B cell (primary cell): ENCODE measurements around the gene SNPH. TPM values are rescaled to one million over a fixed set of nuclear protein-coding genes. Genes with fewer than 3 reads are reported as not detected.
"Not testable (repeated sequence)": the region's sequence is repeated elsewhere in the genome, so short reads cannot be mapped to it uniquely, and the experiment has no call there.

Source experiments
- ATAC-seq: fragments of 200-7000 bp; cut with Tn5 transposase; one replicate; pipeline ENCODE4 v1.10.0; 2021; ENCODE audit warnings: low read depth, mild to moderate bottlenecking, moderate number of reproducible peaks, moderate library complexity
- CTCF ChIA-PET: fragments of 350-600 bp; sonication (Branson Sonifier 250); formaldehyde crosslinking; loops from one replicate; lab custom pipeline; 2021; ENCODE audit warnings: antibody characterized with exemption, inconsistent platforms; lab: Charles Lee
- POLR2A ChIA-PET: fragments of 350-600 bp; sonication (Branson Sonifier 250); formaldehyde crosslinking; loops from one replicate; lab custom pipeline; 2021; ENCODE audit warnings: antibody characterized with exemption; lab: Charles Lee
- DNase-seq: peaks from one replicate; pipeline ENCODE4 v3.0.0; 2013
- H2AFZ ChIP-seq: 2 replicates; pipeline ENCODE4 v1.6.1; 2012; ENCODE audit warnings: mild to moderate bottlenecking, low read depth, low read length; ENCODE audit not compliant: insufficient read depth, poor library complexity, severe bottlenecking
- H3K27ac ChIP-seq, 2 donors: 1 replicate in 1 of 2; 2 replicates in 1 of 2; pipeline ENCODE4 v1.5.1; 2012 to 2013; ENCODE audit warnings: low read length in 2 of 2, mild to moderate bottlenecking in 2 of 2, moderate library complexity in 1 of 2
- H3K27me3 ChIP-seq, 4 experiments: fragments of 200-600 bp in 1 of 4; sonication (generic) in 1 of 4; replicated peaks in 1 of 4; 1 replicate in 2 of 4; 2 replicates in 2 of 4; pipeline versions ENCODE4 v1.6.1 to v1.7.0; 2013 to 2016; ENCODE audit warnings: low read length in 3 of 4, mild to moderate bottlenecking in 2 of 4, mixed read lengths in 1 of 4, moderate library complexity in 1 of 4; ENCODE audit not compliant: insufficient read depth in 4 of 4, control insufficient read depth in 3 of 4; ENCODE audit errors: control extremely low read depth in 1 of 4
- H3K36me3 ChIP-seq, 2 experiments: replicated peaks in 1 of 2; 1 replicate in 1 of 2; 2 replicates in 1 of 2; pipeline versions ENCODE4 v1.6.1 to v1.7.1; 2013; ENCODE audit warnings: low read length in 1 of 2; ENCODE audit not compliant: insufficient read depth in 2 of 2, control insufficient read depth in 1 of 2; ENCODE audit errors: control extremely low read depth in 1 of 2, extremely low read depth in 1 of 2
- H3K4me1 ChIP-seq, 2 donors: fragments of 200-600 bp in 1 of 2; sonication (generic) in 1 of 2; 1 replicate in 1 of 2; 2 replicates in 1 of 2; pipeline versions ENCODE4 v1.5.1 to v1.6.1; 2013 to 2017; ENCODE audit warnings: low read length in 2 of 2; ENCODE audit not compliant: control insufficient read depth in 2 of 2, insufficient read depth in 2 of 2
- H3K4me2 ChIP-seq: replicated peaks from 2 replicates; pipeline ENCODE3; 2012; ENCODE audit warnings: mild to moderate bottlenecking, low read depth, low read length; ENCODE audit not compliant: poor library complexity, severe bottlenecking
- H3K4me3 ChIP-seq, 5 experiments: fragments of 200-600 bp in 1 of 5; sonication (generic) in 1 of 5; 1 replicate in 3 of 5; 2 replicates in 2 of 5; pipeline versions ENCODE4 v1.5.1 to v1.7.0; 2011 to 2016; ENCODE audit warnings: low read length in 4 of 5, mild to moderate bottlenecking in 4 of 5, low read depth in 2 of 5, control low read depth in 1 of 5, moderate library complexity in 1 of 5; ENCODE audit not compliant: insufficient read depth in 1 of 5; ENCODE audit errors: control extremely low read depth in 1 of 5, extremely low read depth in 1 of 5
- H3K79me2 ChIP-seq: fragments of 200-600 bp; sonication (generic); one replicate; pipeline ENCODE4 v1.6.0; 2016; ENCODE audit warnings: low read length; ENCODE audit not compliant: control insufficient read depth, insufficient read depth
- H3K9ac ChIP-seq: fragments of 200-600 bp; sonication (generic); 2 replicates; pipeline ENCODE4 v1.6.1; 2017; ENCODE audit warnings: mild to moderate bottlenecking, low read length, moderate library complexity
- H3K9me3 ChIP-seq, 3 donors: one replicate each; pipeline versions ENCODE4 v1.6.1 to v1.7.1; 2013; ENCODE audit warnings: low read length in 2 of 3; ENCODE audit not compliant: control insufficient read depth in 2 of 3, insufficient read depth in 1 of 3; ENCODE audit errors: control extremely low read depth in 1 of 3
- H4K20me1 ChIP-seq: 2 replicates; pipeline ENCODE4 v1.6.0; 2012; ENCODE audit warnings: mild to moderate bottlenecking, low read length; ENCODE audit not compliant: insufficient read depth, control insufficient read depth, poor library complexity, severe bottlenecking
- H3K27ac Mint-ChIP-seq: one replicate; pipeline ENCODE4 v1.8.0; 2021; ENCODE audit warnings: mixed read lengths
- H3K27me3 Mint-ChIP-seq: one replicate; pipeline ENCODE4 v1.8.0; 2021; ENCODE audit warnings: mixed read lengths
- H3K4me1 Mint-ChIP-seq: one replicate; pipeline ENCODE4 v1.8.0; 2021; ENCODE audit warnings: mixed read lengths
- H3K4me3 Mint-ChIP-seq: one replicate; pipeline ENCODE4 v1.8.0; 2021; ENCODE audit warnings: mixed read lengths
- H3K9me3 Mint-ChIP-seq: one replicate; pipeline ENCODE4 v1.8.0; 2022; ENCODE audit warnings: mixed read lengths; ENCODE audit not compliant: insufficient read depth
- CTCF ChIP-seq: fragments of 200-600 bp; IDR thresholded peaks from one replicate; pipeline ENCODE4 v1.8.0; 2022; ENCODE audit warnings: antibody characterized with exemption, mild to moderate bottlenecking
- EZH2 ChIP-seq: IDR thresholded peaks from 2 replicates; pipeline ENCODE4 v1.6.1; 2012; ENCODE audit warnings: borderline replicate concordance, low read depth, mild to moderate bottlenecking, moderate library complexity, low read length; ENCODE audit not compliant: insufficient read depth, poor library complexity, severe bottlenecking
- WGBS: methylation state at CpG from one replicate; pipeline ENCODE4 v1.1.5; 2013; ENCODE audit warnings: missing lambda C conversion rate; ENCODE audit not compliant: insufficient coverage; 5-methylcytosine and 5-hydroxymethylcytosine counted together
- intact Hi-C: fragments of 100-400 bp; cut with micrococcal nuclease; formaldehyde crosslinking; loops from one replicate; pipeline ENCODE4 v1.10.0; 2022
- polyA plus RNA-seq: library from polyadenylated mRNA; depleted of rRNA; stranded (reverse); fragments of >200 nt; gene quantifications from 2 replicates; pipeline ENCODE4 v1.2.3, GENCODE V29; 2012
- total RNA-seq, 2 donors: library from RNA; stranded (reverse); fragments of 120-200 nt in 1 of 2; gene quantifications; 1 replicate in 1 of 2; 2 replicates in 1 of 2; pipeline versions ENCODE4 v1.2.3 to v1.2.4, GENCODE V29; 2013 to 2022

SNPH gene
- total and polyA plus RNA-seq, 2 donors (not counting 1 experiment from before 2014, with no cell fraction given): 0.67 to 3.0 TPM

GRCh38 chr20:1341561-1342265 is 75.6 kb downstream of the SNPH start:
- intact Hi-C loops: no loop called here
- Mint-ChIP-seq H3K4me1 (peaks cover 10% of the 10 kb centered on the region), H3K27me3 (no peaks in the 10 kb centered on the region), H3K27ac (no peak overlapping the region), H3K4me3 (no peak overlapping the region), H3K9me3 (no peaks in the 10 kb centered on the region)
- Histone ChIP-seq H3K9ac (no peak overlapping the region), H3K4me1 (peaks cover 4 to 10% of the 10 kb centered on the region in 2 donors), H3K9me3 (no peaks in the 10 kb centered on the region), H4K20me1 (peaks cover 4% of the 10 kb centered on the region), H3K27me3 (no peaks in the 10 kb centered on the region), H3K4me2 (no peak overlapping the region), H3K27ac (no peak overlapping the region), H3K4me3 (no peak overlapping the region), H2AFZ (no peak overlapping the region), H3K79me2 (peaks cover 15% of the 10 kb centered on the region), H3K36me3 (peaks cover 0 to 2% of the 10 kb centered on the region in 2 experiments)
- ChIA-PET CTCF (no interaction called here), POLR2A (no interaction called here)
- ATAC-seq (no peak), DNase-seq (no peak)
- 95% methylated on average over 4 of the region's 5 CpGs for WGBS
- TF ChIP-seq CTCF (no peak), EZH2 (no peak)

GRCh38 chr20:1343446-1344124 is 77.5 kb downstream of the SNPH start:
- H3K9ac ChIP-seq, H3K27me3 ChIP-seq, H3K9me3 Mint-ChIP-seq, H2AFZ ChIP-seq, H3K4me1 ChIP-seq, H3K4me3 Mint-ChIP-seq, intact Hi-C loops, H3K27ac ChIP-seq, ATAC-seq, H3K79me2 ChIP-seq, H3K27ac Mint-ChIP-seq, H3K4me3 ChIP-seq, DNase-seq, H4K20me1 ChIP-seq, H3K27me3 Mint-ChIP-seq, H3K4me2 ChIP-seq, H3K4me1 Mint-ChIP-seq, H3K36me3 ChIP-seq, H3K9me3 ChIP-seq: not testable (repeated sequence)
- 98% methylated on average over 5 of the region's 8 CpGs for WGBS
- ChIA-PET POLR2A (interaction anchor here (0.6 kb wide), 1 partner anchor 1465 kb away, joined by 3 read pairs; no protein-coding TSS in a partner anchor), CTCF (interaction anchor here (0.8 kb wide), 1 partner anchor 95 kb away, joined by 3 read pairs; no protein-coding TSS in a partner anchor)
